MM.1S (cell line): ENCODE measurements around the gene CHMP6.

Experiments used
- DNase-seq: peaks from one replicate; pipeline ENCODE4 v3.0.0-alpha.2; 2015
- H2AFZ ChIP-seq: fragments of 300-600 bp; sonication (generic); 2 replicates; pipeline ENCODE4 v1.6.0; 2016; ENCODE audit warnings: antibody characterized with exemption, low read length
- H3F3A ChIP-seq: fragments of 300-600 bp; sonication (generic); 2 replicates; pipeline ENCODE4 v1.6.1; 2016; ENCODE audit warnings: mild to moderate bottlenecking, antibody characterized with exemption, low read length, moderate library complexity, mixed read lengths; ENCODE audit not compliant: insufficient read depth
- H3K27ac ChIP-seq: fragments of 300-600 bp; sonication (generic); 2 replicates; pipeline ENCODE4 v1.5.1; 2016; ENCODE audit warnings: mild to moderate bottlenecking, low read length
- H3K27me3 ChIP-seq: fragments of 300-600 bp; sonication (generic); replicated peaks from 2 replicates; pipeline ENCODE4 v1.6.0; 2016; ENCODE audit warnings: low read length; ENCODE audit not compliant: insufficient read depth
- H3K36me3 ChIP-seq: fragments of 300-600 bp; sonication (generic); replicated peaks from 2 replicates; pipeline ENCODE4 v1.6.1; 2016; ENCODE audit warnings: mild to moderate bottlenecking, low read length, mixed read lengths; ENCODE audit not compliant: insufficient read depth
- H3K4me1 ChIP-seq: fragments of 300-600 bp; sonication (generic); 2 replicates; pipeline ENCODE4 v1.6.1; 2016; ENCODE audit warnings: low read length, mixed read lengths
- H3K4me2 ChIP-seq: fragments of 300-600 bp; sonication (generic); 2 replicates; pipeline ENCODE4 v1.6.0; 2016; ENCODE audit warnings: low read depth, low read length
- H3K4me3 ChIP-seq: fragments of 300-600 bp; sonication (generic); 2 replicates; pipeline ENCODE4 v1.5.1; 2016; ENCODE audit warnings: low read length, mixed read lengths
- H3K79me2 ChIP-seq: fragments of 300-600 bp; sonication (generic); 2 replicates; pipeline ENCODE4 v1.6.1; 2016; ENCODE audit warnings: mixed run types, low read length, mixed read lengths
- H3K9ac ChIP-seq: fragments of 300-600 bp; sonication (generic); 2 replicates; pipeline ENCODE4 v1.6.1; 2016; ENCODE audit warnings: low read length, mixed read lengths
- H3K9me2 ChIP-seq: fragments of 300-600 bp; sonication (generic); replicated peaks from 2 replicates; pipeline ENCODE4 v1.6.1; 2016; ENCODE audit warnings: mild to moderate bottlenecking, low read length, mixed read lengths; ENCODE audit not compliant: insufficient read depth
- H3K9me3 ChIP-seq: fragments of 300-600 bp; sonication (generic); replicated peaks from 2 replicates; pipeline ENCODE4 v1.6.1; 2016; ENCODE audit warnings: mild to moderate bottlenecking, low read length, mixed read lengths; ENCODE audit not compliant: insufficient read depth
- H4K20me1 ChIP-seq: fragments of 300-600 bp; sonication (generic); 2 replicates; pipeline ENCODE4 v1.6.1; 2016; ENCODE audit warnings: mild to moderate bottlenecking, low read length, moderate library complexity, mixed read lengths; ENCODE audit not compliant: insufficient read depth
- CTCF ChIP-seq: fragments of 300-600 bp; sonication (generic); IDR thresholded peaks from 2 replicates; pipeline ENCODE4 v1.5.1; 2016; ENCODE audit warnings: antibody characterized with exemption, low read length, mixed read lengths
- EZH2 ChIP-seq: fragments of 300-600 bp; sonication (generic); optimal IDR thresholded peaks from 2 replicates; pipeline ENCODE3; 2017; ENCODE audit warnings: low read depth, mild to moderate bottlenecking, antibody characterized with exemption, low read length, mixed read lengths
- EZH2phosphoT487 ChIP-seq: fragments of 300-600 bp; sonication (generic); IDR thresholded peaks from 2 replicates; pipeline ENCODE4 v1.6.1; 2018; ENCODE audit warnings: antibody characterized with exemption, low read length

CHMP6 gene

DNA sequence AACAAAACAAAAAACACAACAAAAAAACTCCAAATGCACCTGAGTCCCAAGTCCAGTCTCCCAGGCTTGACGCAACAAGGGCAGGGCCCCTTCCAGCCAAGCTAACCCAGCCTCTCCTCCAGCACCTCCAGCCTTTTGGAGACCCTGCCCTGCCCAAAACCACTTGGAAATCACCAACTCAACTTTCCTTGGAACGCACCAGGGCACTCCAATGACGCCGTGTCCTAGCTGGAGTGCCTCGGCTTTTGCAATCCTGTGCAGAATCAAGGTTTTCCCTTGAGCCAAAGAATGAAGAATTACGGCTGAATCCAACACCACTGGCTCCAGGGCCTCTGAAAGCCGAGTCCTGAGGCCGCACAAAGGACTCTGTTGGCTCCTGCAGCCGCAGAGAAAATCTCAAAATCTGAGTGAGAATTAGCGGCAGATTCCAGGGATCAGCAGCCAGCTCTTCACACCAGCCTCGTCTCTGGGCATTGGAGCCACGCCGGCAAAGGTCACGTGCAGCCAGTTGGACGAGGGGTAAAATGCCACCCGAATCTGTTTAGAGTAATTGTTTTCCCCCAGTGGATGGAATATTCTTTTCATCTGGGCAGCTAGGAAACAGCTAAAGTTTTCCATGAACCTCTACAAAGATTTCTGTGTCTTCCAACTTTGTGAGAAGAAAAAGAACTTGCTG, 33.6 kb downstream of the CHMP6 start:
- Histone ChIP-seq H3K36me3 (no peaks in the 10 kb centered on the region), H3K27me3 (peaks cover 72% of the 10 kb centered on the region), H3K4me3 (no peak overlapping the region), H3K4me2 (no peak overlapping the region), H2AFZ (no peak overlapping the region), H3K27ac (no peak overlapping the region), H3K79me2 (no peaks in the 10 kb centered on the region), H3K9ac (no peak overlapping the region), H3K4me1 (no peaks in the 10 kb centered on the region), H4K20me1 (no peaks in the 10 kb centered on the region), H3F3A (no peaks in the 10 kb centered on the region), H3K9me3 (no peaks in the 10 kb centered on the region), H3K9me2 (no peaks in the 10 kb centered on the region)
- TF ChIP-seq CTCF (no peak), EZH2phosphoT487 (no peak), EZH2 (no peak)
- DNase-seq: no peak

GRCh38 chr17:81025741-81026129, 34.1 kb downstream of the CHMP6 start:
- Histone ChIP-seq H4K20me1 (no peaks in the 10 kb centered on the region), H3K9ac (no peak overlapping the region), H3K27me3 (peaks cover 77% of the 10 kb centered on the region), H3K9me3 (no peaks in the 10 kb centered on the region), H3K27ac (no peak overlapping the region), H3K36me3 (no peaks in the 10 kb centered on the region), H3K4me3 (no peak overlapping the region), H3K4me2 (no peak overlapping the region), H2AFZ (no peak overlapping the region), H3F3A (no peaks in the 10 kb centered on the region), H3K79me2 (no peaks in the 10 kb centered on the region), H3K4me1 (no peaks in the 10 kb centered on the region), H3K9me2 (no peaks in the 10 kb centered on the region)
- TF ChIP-seq EZH2: no peak
- no peak for TF ChIP-seq CTCF
- no peak for TF ChIP-seq EZH2phosphoT487
- no peak for DNase-seq

- TF ChIP-seq EZH2 (no peak), CTCF (no peak), EZH2phosphoT487 (no peak)
- no peaks in the 10 kb centered on the region for H3K79me2 ChIP-seq
- DNase-seq: no peak
- H3K9me3 ChIP-seq: no peaks in the 10 kb centered on the region
- H3K4me3 ChIP-seq: no peak overlapping the region
- H3K27me3 ChIP-seq: peaks cover 79% of the 10 kb centered on the region
- no peaks in the 10 kb centered on the region for H3K4me1 ChIP-seq
- H2AFZ ChIP-seq: no peak overlapping the region
- no peaks in the 10 kb centered on the region for H3F3A ChIP-seq
- H3K9ac ChIP-seq: no peak overlapping the region
- no peaks in the 10 kb centered on the region for H4K20me1 ChIP-seq
- no peaks in the 10 kb centered on the region for H3K36me3 ChIP-seq
- no peak overlapping the region for H3K27ac ChIP-seq
- no peaks in the 10 kb centered on the region for H3K9me2 ChIP-seq
- H3K4me2 ChIP-seq: no peak overlapping the region
Measured at GRCh38 chr17:81026266-81027036, 34.8 kb downstream of the CHMP6 start.
